GM10248 (cell line): ENCODE measurements around the gene IFNL3.

Experiments
- CTCF ChIA-PET: fragments of 300-600 bp; sonication (Branson Sonifier 250); formaldehyde crosslinking; extraction: SDS; loops from one replicate; lab custom pipeline; 2021; ENCODE audit warnings: antibody characterized with exemption; lab: Yijun Ruan, JAX
- POLR2A ChIA-PET: fragments of 350-650 bp; sonication (Branson Sonifier 250); formaldehyde crosslinking; extraction: SDS; loops from one replicate; lab custom pipeline; 2020; ENCODE audit warnings: antibody characterized with exemption; lab: Yijun Ruan, JAX
- DNase-seq: peaks from one replicate; pipeline ENCODE4 v3.0.0; 2012; ENCODE audit errors: extremely low spot score
- TF ChIP-seq, protein P1 (sequence below): IDR thresholded peaks from 2 replicates; pipeline ENCODE4 v1.5.1; 2012; ENCODE audit warnings: mild to moderate bottlenecking, low read depth; ENCODE audit errors: extremely low read depth, missing control alignments, control extremely low read depth

IFNL3 gene

DNA sequence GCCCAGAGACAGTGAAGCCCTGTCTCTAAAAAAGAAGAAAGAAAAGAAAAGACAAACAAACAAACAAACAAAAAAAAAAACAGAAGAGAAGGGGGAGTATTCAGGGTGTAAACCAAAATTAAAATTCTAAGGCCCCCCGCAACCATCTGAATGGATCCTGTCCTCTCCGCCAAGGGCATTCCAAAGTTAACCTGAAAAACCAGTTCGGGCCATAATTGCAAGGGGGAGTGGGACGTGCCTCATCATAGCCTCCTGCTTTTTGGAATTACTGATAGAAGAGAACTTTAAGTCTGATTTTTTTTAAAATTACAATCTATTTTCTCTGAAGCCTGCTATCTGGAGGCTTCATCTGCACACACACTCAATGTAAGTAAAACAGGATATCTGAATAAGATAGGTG lies 17.7 kb upstream of the IFNL3 start:
- TF ChIP-seq, protein P1, sequence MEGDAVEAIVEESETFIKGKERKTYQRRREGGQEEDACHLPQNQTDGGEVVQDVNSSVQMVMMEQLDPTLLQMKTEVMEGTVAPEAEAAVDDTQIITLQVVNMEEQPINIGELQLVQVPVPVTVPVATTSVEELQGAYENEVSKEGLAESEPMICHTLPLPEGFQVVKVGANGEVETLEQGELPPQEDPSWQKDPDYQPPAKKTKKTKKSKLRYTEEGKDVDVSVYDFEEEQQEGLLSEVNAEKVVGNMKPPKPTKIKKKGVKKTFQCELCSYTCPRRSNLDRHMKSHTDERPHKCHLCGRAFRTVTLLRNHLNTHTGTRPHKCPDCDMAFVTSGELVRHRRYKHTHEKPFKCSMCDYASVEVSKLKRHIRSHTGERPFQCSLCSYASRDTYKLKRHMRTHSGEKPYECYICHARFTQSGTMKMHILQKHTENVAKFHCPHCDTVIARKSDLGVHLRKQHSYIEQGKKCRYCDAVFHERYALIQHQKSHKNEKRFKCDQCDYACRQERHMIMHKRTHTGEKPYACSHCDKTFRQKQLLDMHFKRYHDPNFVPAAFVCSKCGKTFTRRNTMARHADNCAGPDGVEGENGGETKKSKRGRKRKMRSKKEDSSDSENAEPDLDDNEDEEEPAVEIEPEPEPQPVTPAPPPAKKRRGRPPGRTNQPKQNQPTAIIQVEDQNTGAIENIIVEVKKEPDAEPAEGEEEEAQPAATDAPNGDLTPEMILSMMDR = no peak
- CTCF ChIA-PET = no interaction called here
- POLR2A ChIA-PET = no interaction called here
- no peak for DNase-seq

DNA sequence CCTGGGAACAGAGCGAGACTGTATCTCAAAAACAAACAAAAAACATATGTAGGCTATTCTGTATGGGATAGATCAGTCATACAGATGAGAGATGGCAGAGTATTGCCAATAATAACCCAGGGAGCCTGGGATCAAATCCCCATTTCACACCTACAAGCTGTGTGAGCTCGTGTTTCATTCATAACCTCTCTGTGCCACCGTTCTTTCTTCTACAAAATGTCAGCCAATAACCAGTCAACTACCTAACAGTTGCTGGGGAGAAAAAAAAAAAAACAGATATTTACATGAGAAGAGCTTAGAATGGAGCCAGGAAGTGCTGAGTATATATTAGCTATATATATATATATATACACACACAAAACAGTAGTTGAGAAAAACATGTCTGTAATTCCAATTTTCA lies 16.9 kb upstream of the IFNL3 start:
- ChIA-PET POLR2A (no interaction called here), CTCF (no interaction called here)
- no peak for DNase-seq
- TF ChIP-seq, protein P1 = no peak

DNA sequence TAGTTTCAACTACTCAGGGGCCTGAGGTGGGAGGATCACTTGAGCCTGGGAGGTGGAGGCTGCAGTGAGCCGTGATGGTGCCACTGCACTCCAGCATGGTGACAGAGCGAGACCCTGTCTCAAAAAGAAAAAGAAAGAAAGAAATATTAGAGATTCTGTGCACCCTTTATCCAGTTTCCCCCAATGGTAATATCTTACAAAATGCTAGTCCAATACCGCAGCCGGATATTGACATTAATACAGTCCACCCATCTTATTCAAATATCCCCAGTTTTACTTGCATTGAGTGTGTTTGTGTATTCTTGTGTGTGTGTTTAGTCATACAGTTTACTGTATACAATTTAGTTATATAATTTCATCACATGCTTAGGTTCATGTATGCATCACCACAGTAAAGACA lies 12.4 kb upstream of the IFNL3 start:
- TF ChIP-seq, protein P1 = no peak
- DNase-seq = no peak
- POLR2A ChIA-PET = no interaction called here
- CTCF ChIA-PET = no interaction called here

DNA sequence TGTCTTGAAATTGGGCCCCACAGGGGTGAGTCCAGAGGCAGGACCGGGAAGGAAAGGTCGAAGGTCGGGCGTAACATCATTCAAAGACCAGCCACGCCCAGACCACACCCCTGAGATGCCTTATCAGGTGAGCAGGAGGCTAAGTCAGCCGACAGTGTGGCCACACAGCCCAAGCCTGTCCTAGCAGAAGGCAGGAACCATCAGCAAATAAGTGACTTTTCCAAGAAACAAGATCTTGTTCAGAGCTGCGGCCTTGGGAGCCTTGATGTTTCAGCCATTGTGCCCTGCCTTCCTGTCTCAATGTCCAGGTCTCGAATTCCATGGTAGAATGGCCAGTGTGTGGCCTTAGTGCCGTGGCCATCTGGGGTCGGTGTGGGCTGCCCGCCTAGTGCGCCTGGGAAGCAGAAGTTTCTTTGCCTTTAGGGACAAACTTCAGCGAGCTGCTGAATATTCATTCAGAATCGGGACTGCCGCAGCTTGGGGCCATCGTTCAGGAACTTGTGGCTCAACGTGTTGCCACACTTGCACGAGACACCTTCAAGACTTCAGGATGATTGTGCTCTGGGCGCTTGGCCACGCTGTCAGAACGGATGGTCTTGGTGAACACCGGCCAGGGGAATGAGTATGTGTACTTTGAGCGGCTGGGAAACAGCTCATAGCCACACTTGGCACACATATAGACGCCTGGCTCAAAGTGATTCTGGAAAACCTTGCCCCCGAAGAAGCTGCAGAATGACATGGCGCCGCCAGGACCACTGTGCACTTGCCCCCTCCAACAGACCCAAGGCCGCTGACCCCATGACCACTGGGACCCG lies 9.9 kb upstream of the IFNL3 start:
- TF ChIP-seq, protein P1 = no peak
- no peak for DNase-seq
- ChIA-PET POLR2A (no interaction called here), CTCF (interaction anchor here (1.0 to 1.5 kb wide), 2 partner anchors 10 to 203 kb away, joined by 3 to 4 read pairs; partner anchors contain the start of gene IFNL3)

DNA sequence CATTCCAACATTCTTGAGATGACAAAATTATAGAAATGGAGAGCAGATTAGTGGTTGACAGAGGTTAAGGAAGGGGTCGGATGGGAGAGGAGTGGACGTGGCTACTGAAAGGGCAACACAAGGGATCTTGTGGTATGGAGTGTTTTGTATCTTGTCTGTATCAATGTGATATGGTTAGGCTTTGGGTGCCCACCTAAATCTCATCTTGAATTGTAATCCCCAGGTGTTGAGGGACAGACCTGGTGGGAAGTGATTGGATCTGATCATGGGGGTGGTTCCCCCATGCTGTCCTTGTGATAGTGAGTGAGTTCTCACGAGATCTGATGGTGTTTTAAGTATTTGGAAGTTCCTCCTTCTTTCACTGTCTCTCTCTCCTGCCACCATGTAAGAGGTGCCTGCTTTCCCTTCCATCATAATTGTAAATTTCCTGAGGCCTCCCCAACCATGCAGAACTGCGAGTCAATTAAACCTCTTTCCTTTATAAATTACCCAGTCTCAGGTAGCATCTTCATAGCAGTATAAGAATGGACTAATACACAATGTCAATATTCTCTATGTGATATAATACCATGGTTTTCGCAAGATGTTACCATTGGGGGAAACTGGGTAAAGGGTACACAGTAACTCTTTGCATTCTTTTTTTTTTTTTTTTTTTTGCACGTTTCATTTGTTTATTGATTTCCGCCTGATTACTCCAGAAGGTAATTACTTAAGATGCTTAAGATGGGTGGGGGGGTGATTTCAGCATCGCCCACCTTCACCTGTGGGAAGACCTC lies 8.8 kb upstream of the IFNL3 start:
- no peak for DNase-seq
- TF ChIP-seq, protein P1 = no peak
- CTCF ChIA-PET = interaction anchor here (0.9 kb wide), 1 partner anchor 38 kb away, joined by 3 read pairs; no protein-coding TSS in a partner anchor
- POLR2A ChIA-PET = no interaction called here

DNA sequence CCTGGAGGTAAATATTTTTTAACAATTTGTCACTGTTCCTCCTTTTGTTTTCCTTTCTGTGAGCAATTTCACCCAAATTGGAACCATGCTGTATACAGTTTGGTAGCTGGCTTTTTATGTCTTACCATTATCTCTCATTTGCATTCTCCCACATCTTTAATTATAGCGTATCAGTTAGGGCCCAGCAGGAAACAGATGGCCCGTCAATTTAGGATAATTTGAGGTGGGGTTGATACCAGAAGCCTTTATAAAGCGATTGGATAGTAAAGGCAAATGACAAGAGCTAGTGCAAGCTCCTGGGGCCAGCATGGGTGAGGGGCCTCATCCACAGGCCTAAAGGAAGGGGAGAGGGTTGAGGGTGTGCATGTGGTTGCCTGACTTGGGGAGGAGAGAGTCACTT lies 7.7 kb upstream of the IFNL3 start:
- CTCF ChIA-PET = interaction anchor here (0.9 kb wide), 1 partner anchor 37 kb away, joined by 3 read pairs; no protein-coding TSS in a partner anchor
- POLR2A ChIA-PET = no interaction called here
- TF ChIP-seq, protein P1 = no peak
- DNase-seq = no peak
